Measurements from ENCODE around the gene VANGL2. TPM values are rescaled to one million over a fixed set of nuclear protein-coding genes. Genes with fewer than 3 reads are reported as not detected.

VANGL2 gene

GRCh38 chr1:160474392-160475242 is 74.3 kb downstream of the VANGL2 start:
- WGBS, 2 donors (ENCODE audit: extremely low coverage in 2 of 2, insufficient read length in 2 of 2, insufficient replicate concordance in 1 of 2), result no CpG with 5 or more reads among the region's 1 CpG
- DNase-seq (ENCODE audit: low spot score), result no peak

More at GRCh38 chr1:160474392-160475242, 74.3 kb downstream of the VANGL2 start:
- no peak overlapping the region for H3K4me3 ChIP-seq (ENCODE audit: low read length in 2 of 2)
- H3K4me2 ChIP-seq (ENCODE audit: insufficient read depth, low read length, poor library complexity, severe bottlenecking), result no peak overlapping the region
- H2BK15ac ChIP-seq (ENCODE audit: low read length), result no peak overlapping the region
- no peak overlapping the region for H3K18ac ChIP-seq (ENCODE audit: low read length)
- H2BK5ac ChIP-seq (ENCODE audit: low read length), result no peak overlapping the region
- H2BK12ac ChIP-seq (ENCODE audit: low read length), result no peak overlapping the region
- no peaks in the 10 kb centered on the region for H3K9me3 ChIP-seq (replicated peaks in 1 of 2; ENCODE audit: control insufficient read depth in 2 of 2, insufficient read depth in 1 of 2, low read depth in 1 of 2, low read length in 2 of 2)
- H2AFZ ChIP-seq (ENCODE audit: low read length), result no peak overlapping the region
- H3K79me1 ChIP-seq (ENCODE audit: low read depth, low read length), result no peaks in the 10 kb centered on the region
- H4K91ac ChIP-seq (ENCODE audit: low read depth, low read length, poor library complexity), result no peak overlapping the region
- no peak overlapping the region for H3K27ac ChIP-seq (replicated peaks; ENCODE audit: low read length)
- H3K27me3 ChIP-seq (ENCODE audit: control insufficient read depth in 3 of 3, insufficient read depth in 3 of 3, low read depth in 1 of 3, low read length in 3 of 3), result peaks cover 0 to 6% (median 0%) of the 10 kb centered on the region in 3 experiments
- H3K4ac ChIP-seq (ENCODE audit: low read length), result no peak overlapping the region
- H3K23ac ChIP-seq (ENCODE audit: low read depth, low read length, poor library complexity), result no peak overlapping the region
- no peak overlapping the region for H2BK120ac ChIP-seq (ENCODE audit: low read depth, low read length)
- no peak overlapping the region for H3K14ac ChIP-seq (ENCODE audit: low read length)
- H3K9ac ChIP-seq (ENCODE audit: low read depth, low read length, poor library complexity), result no peak overlapping the region
- no peaks in the 10 kb centered on the region for H3K36me3 ChIP-seq (replicated peaks in 1 of 2; ENCODE audit: control insufficient read depth in 2 of 2, insufficient read depth in 2 of 2, low read length in 2 of 2)
- H4K8ac ChIP-seq (ENCODE audit: low read depth, low read length), result no peak overlapping the region
- no peaks in the 10 kb centered on the region for H3K4me1 ChIP-seq (ENCODE audit: control insufficient read depth in 2 of 2, insufficient read depth in 1 of 2, low read depth in 1 of 2, low read length in 2 of 2)
- no peak overlapping the region for H2AK5ac ChIP-seq (ENCODE audit: low read depth, low read length)

Small RNA genes lying within 50 kb of the gene (small RNA-seq; reads per million reads assigned to genes)
- not detected for gene RNU4-42P (ENCODE audit: insufficient read depth)
